Neutrophil (primary cell): ENCODE measurements around the gene KLHL25.

Experiments
- H3K27ac ChIP-seq: fragments of 200-600 bp; sonication (generic); 2 replicates; pipeline ENCODE4 v1.5.1; 2016; ENCODE audit warnings: mild to moderate bottlenecking, moderate library complexity
- H3K27me3 ChIP-seq: fragments of 200-600 bp; sonication (generic); 2 replicates; pipeline ENCODE4 v1.6.0; 2016; ENCODE audit warnings: mild to moderate bottlenecking
- H3K36me3 ChIP-seq: fragments of 200-600 bp; sonication (generic); 2 replicates; pipeline ENCODE4 v1.5.1; 2017
- H3K4me1 ChIP-seq, 2 experiments: fragments of 200-600 bp in 1 of 2; sonication (generic) in 1 of 2; 1 replicate in 1 of 2; 2 replicates in 1 of 2; pipeline versions ENCODE4 v1.5.1 to v1.6.1; 2013 to 2016; ENCODE audit warnings: low read depth in 1 of 2, low read length in 1 of 2, mild to moderate bottlenecking in 1 of 2, moderate library complexity in 1 of 2; ENCODE audit not compliant: control insufficient read depth in 1 of 2, insufficient read depth in 1 of 2
- H3K4me3 ChIP-seq, 2 experiments: fragments of 200-600 bp in 1 of 2; sonication (generic) in 1 of 2; 1 replicate in 1 of 2; 2 replicates in 1 of 2; pipeline ENCODE4 v1.5.1; 2013 to 2016; ENCODE audit warnings: low read depth in 1 of 2, low read length in 1 of 2, mild to moderate bottlenecking in 1 of 2, moderate library complexity in 1 of 2
- H3K9me3 ChIP-seq: fragments of 200-600 bp; sonication (generic); 2 replicates; pipeline ENCODE4 v1.5.1; 2016
- TF ChIP-seq, protein P1 (sequence below): fragments of 200-600 bp; sonication (generic); IDR thresholded peaks from 2 replicates; pipeline ENCODE4 v1.5.1; 2016; ENCODE audit warnings: antibody characterized with exemption

KLHL25 gene

DNA sequence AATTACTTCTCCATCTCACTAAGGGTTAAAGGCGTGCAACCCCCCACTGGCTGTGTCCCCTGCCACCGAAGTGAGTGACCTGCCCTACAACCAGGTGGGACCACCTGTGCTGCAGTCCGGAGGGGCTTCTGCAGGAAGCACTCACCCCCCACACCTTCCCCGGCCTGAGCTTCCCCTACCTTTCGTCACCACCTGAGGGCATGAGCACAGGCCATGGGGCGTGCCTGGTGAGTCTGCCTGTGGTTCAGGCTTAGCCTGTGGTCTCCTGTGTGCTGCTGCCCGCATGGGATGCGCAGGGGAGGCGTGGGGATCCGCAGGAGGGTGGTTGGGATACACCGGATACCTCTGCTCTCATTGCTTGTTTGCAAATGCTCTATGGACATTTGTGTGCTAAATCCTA lies 46.0 kb downstream of the KLHL25 start:
- Histone ChIP-seq H3K9me3 (peaks cover 3% of the 10 kb centered on the region), H3K27me3 (peaks cover 10% of the 10 kb centered on the region), H3K27ac (no peak overlapping the region), H3K4me3 (no peak overlapping the region), H3K36me3 (peaks cover 61% of the 10 kb centered on the region), H3K4me1 (no peaks in the 10 kb centered on the region)
- TF ChIP-seq, protein P1, sequence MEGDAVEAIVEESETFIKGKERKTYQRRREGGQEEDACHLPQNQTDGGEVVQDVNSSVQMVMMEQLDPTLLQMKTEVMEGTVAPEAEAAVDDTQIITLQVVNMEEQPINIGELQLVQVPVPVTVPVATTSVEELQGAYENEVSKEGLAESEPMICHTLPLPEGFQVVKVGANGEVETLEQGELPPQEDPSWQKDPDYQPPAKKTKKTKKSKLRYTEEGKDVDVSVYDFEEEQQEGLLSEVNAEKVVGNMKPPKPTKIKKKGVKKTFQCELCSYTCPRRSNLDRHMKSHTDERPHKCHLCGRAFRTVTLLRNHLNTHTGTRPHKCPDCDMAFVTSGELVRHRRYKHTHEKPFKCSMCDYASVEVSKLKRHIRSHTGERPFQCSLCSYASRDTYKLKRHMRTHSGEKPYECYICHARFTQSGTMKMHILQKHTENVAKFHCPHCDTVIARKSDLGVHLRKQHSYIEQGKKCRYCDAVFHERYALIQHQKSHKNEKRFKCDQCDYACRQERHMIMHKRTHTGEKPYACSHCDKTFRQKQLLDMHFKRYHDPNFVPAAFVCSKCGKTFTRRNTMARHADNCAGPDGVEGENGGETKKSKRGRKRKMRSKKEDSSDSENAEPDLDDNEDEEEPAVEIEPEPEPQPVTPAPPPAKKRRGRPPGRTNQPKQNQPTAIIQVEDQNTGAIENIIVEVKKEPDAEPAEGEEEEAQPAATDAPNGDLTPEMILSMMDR: no peak

DNA sequence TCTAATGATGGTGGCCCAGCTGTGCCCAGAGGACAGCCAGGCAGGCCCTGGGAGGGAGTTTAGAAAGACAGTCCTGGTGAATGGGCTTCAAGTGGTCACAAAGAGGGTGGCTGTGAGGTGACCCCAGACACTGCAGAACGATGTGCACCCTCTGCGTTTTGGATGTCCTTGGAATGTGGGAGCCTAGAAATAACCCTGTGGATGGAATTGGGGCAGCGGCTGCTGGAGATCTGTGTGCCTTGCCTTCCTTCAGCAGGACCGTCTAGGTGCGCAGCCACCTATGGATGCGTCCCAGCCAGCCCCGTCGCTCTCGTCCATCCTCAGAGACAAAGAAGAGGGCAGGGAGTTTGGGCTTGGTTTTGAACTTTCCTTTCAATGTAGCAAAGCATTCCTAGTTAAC lies 46.5 kb downstream of the KLHL25 start:
- Histone ChIP-seq H3K4me3 (no peak overlapping the region), H3K27me3 (peaks cover 8% of the 10 kb centered on the region), H3K9me3 (peaks cover 3% of the 10 kb centered on the region), H3K4me1 (no peaks in the 10 kb centered on the region), H3K36me3 (peaks cover 67% of the 10 kb centered on the region), H3K27ac (no peak overlapping the region)
- TF ChIP-seq, protein P1: no peak

DNA sequence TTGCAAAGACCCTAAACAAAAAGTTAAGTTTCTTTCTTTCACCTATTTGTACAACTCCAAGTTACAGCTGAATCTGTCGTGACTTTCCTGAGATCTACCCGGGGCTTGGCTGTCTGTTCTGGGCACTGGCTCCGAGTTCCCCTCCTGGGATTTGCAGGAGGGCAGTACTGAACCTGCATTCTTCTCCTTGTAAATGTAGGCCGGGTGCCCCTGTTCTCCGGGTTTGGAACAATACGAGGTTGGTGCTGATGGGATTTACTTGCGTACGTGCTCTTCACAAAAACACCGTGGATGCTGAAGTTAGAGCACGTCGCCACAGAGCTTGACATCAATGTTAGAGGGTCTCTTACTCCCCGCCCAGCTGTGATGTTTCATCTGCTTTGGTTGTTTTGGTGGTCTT lies 48.1 kb downstream of the KLHL25 start:
- H3K4me3 ChIP-seq: no peak overlapping the region
- TF ChIP-seq, protein P1: no peak
- H3K27me3 ChIP-seq: no peaks in the 10 kb centered on the region
- H3K9me3 ChIP-seq: peaks cover 3% of the 10 kb centered on the region
- no peak overlapping the region for H3K27ac ChIP-seq
- no peaks in the 10 kb centered on the region for H3K4me1 ChIP-seq
- H3K36me3 ChIP-seq: peaks cover 82% of the 10 kb centered on the region

DNA sequence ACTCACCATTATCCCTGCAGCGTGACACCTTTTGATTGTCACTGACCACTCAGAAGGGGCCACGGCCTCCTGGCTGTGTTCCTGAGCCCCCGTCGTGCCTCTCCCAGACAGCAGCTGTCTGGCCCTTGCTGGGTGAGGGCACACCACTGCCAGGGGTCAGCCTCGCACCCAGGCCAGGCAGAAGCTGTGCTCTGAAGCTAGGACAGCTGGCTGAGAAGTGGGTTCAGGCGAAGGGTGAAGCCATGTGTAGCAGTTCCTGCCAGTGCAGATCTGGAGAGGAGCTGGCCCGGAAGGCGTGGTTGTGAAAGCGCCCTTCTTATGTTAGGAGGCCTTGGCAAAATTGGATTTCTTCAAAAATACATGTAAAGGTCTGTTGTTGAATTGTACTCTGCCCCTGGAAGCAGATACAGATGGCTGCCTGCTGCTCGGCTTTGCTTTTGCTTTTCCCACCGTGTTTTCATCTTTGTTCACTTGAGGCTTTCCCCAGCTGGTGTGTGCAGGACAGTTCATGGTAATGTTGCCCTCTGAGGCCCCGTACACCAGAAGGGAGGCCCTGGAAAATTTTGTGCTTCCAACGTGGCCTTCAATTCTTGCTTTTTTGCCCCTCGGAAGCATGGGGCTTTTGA lies 49.1 kb downstream of the KLHL25 start:
- Histone ChIP-seq H3K27me3 (no peaks in the 10 kb centered on the region), H3K4me1 (no peaks in the 10 kb centered on the region), H3K36me3 (peaks cover 92% of the 10 kb centered on the region), H3K9me3 (peaks cover 3% of the 10 kb centered on the region), H3K27ac (no peak overlapping the region), H3K4me3 (no peak overlapping the region)
- TF ChIP-seq, protein P1: no peak

DNA sequence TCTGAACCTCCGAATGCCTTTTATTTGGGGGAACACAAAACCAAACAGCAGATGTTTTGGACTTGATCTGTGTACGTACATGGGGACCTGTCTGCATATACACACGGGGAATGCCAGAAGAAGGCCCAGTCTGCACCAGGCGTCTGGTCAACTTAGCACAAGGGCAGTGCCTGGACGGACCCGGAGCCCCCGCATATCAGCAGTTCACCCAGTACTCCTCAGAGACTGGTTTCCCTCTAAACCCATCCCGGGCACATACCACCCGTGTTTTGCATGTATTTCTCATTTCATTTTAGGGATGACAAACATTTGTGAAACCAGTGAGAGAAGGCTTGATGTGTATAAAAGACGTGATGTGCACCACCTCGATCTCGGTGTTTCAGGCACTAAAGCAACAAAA lies 49.7 kb downstream of the KLHL25 start:
- no peaks in the 10 kb centered on the region for H3K27me3 ChIP-seq
- H3K9me3 ChIP-seq: peaks cover 3% of the 10 kb centered on the region
- TF ChIP-seq, protein P1: no peak
- H3K27ac ChIP-seq: no peak overlapping the region
- peaks cover 98% of the 10 kb centered on the region for H3K36me3 ChIP-seq
- no peaks in the 10 kb centered on the region for H3K4me1 ChIP-seq
- no peak overlapping the region for H3K4me3 ChIP-seq

DNA sequence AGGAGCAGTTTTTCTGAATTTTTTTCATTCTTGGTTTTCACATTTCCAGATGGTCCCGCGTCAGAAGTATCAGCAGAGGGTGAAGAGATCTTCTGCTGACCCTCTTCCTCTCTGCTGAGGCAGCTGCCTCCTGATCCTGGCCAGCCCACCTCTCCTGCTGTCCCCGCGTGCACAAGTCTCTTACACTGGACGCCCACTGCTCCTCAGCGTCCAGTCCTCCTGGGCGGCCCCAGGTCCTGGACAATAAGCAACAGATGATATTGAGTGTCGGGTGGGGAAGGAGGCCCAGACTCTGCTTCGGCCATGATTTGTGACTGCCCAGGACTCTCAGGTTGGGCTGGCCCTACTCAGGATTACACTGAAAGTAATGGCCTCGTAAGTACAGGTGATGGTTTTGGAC lies 50.1 kb downstream of the KLHL25 start:
- Histone ChIP-seq H3K4me1 (no peaks in the 10 kb centered on the region), H3K27ac (no peak overlapping the region), H3K27me3 (no peaks in the 10 kb centered on the region), H3K9me3 (peaks cover 3% of the 10 kb centered on the region), H3K4me3 (no peak overlapping the region), H3K36me3 (peaks cover 100% of the 10 kb centered on the region)
- TF ChIP-seq, protein P1: no peak
